ENCODE data around the gene STAB1. TPM values are rescaled to one million over a fixed set of nuclear protein-coding genes. Genes with fewer than 3 reads are reported as not detected.

The STAB1 gene
- total and polyA plus RNA-seq, 10 donors, result 287 to 1,994 (median 586) TPM

DNA sequence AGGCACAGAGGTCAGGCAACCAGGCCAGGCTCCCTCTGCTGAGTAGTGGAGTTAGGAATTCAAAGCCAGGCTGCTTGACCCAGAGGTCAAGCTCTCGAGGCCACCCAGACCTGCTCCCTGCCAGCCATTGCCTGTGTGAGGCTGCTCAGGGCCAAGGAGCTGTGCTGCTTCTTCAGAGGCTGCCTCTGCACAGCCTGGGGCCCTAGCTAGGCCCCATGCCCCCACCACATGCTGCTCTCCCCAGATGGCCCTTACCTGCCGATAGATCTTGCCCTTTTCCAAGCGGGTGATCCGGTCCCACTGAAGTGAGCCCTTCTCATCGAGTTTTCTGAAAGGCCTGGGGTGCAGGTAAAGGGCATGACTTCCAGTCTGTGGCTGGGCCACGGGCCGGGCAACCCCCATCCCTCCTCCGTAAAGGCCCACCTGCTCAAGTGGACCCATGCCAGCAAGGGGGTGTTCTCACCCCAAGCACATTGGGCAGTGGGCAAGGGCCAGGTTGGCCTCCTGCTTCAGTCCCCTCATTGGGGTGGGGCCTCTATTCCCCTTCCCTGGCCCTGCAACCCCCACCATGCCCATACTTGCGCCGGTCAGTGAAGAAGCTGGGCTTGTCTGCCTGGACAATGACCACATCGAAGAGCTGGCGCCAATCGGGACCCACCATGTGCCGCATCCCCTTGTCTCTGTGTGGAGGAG lies 32.0 kb downstream of the STAB1 start:
- H3K27me3 ChIP-seq (replicated peaks in 1 of 7), result peaks cover 0 to 4% (median 0%) of the 10 kb centered on the region in 7 donors
- H3K4me3 ChIP-seq, result no peak overlapping the region
- no peaks in the 10 kb centered on the region for H3K9me3 ChIP-seq
- peaks cover 10 to 83% (median 39%) of the 10 kb centered on the region in 6 donors for H3K4me1 ChIP-seq
- WGBS, 5 donors, result 83 to 97% (median 90%) methylated on average over 10 to 14 of the region's 14 CpGs
- peak overlapping the region in 2 of 8 donors; percentile 10 to 28 for H3K27ac ChIP-seq
- H3K36me3 ChIP-seq, result peaks cover 0 to 60% (median 11%) of the 10 kb centered on the region in 6 donors
- peak; percentile 66 for DNase-seq
- TF ChIP-seq, protein P1, sequence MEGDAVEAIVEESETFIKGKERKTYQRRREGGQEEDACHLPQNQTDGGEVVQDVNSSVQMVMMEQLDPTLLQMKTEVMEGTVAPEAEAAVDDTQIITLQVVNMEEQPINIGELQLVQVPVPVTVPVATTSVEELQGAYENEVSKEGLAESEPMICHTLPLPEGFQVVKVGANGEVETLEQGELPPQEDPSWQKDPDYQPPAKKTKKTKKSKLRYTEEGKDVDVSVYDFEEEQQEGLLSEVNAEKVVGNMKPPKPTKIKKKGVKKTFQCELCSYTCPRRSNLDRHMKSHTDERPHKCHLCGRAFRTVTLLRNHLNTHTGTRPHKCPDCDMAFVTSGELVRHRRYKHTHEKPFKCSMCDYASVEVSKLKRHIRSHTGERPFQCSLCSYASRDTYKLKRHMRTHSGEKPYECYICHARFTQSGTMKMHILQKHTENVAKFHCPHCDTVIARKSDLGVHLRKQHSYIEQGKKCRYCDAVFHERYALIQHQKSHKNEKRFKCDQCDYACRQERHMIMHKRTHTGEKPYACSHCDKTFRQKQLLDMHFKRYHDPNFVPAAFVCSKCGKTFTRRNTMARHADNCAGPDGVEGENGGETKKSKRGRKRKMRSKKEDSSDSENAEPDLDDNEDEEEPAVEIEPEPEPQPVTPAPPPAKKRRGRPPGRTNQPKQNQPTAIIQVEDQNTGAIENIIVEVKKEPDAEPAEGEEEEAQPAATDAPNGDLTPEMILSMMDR (IDR thresholded peaks at IDR 0.05 in 8 of 11, conservative IDR thresholded peaks at IDR 0.05 in 3 of 11), result no peak
- peak in 2 of 3 donors; percentile 40 to 52 for TF ChIP-seq POLR2AphosphoS5 (IDR thresholded peaks at IDR 0.05)
- intact Hi-C loops (cut with DNase I; ENCODE audit: low total_unique reads), result no loop called here

DNA sequence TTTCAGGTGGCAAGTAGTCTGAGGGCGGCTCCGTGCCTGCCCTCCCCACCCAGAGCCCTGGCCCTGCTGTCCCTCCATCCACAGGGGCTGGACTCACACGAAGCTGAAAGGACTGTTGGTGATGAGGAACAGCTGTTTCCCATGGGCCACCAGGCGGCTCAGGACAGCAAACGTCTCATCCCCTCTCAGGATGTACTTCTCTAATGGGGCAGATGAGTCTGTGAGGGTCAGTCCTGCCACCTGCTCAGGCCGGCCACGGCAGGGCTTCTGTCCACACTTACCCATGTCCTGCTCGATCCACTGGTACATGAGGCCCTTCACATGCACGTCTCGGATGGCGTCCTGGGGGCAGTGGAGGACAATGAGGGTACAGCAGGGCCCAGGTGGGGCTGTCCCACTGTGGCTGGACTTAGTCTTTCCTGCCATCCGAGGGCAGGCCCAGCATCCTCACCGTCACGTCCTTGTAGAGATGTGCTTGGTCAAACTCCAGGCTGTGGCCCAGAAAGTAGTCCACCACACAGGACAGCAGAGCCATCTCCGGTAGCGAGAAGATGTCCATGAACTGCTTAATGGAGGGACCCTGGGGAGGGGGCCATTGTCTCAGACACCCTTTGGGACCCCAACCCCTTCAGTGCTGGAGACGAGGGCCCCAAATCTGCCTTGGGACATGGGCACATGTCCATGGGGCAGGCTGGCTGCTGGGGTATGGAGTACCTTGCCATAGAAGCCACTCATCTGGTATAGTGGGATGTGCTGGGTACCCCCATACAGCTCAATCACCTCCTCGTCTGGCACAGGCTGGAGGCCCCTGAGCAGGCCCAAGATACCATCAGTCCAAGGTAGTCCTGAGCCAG lies 32.8 kb downstream of the STAB1 start:
- Histone ChIP-seq H3K4me1 (peaks cover 17 to 83% (median 44%) of the 10 kb centered on the region in 6 donors), H3K9me3 (no peaks in the 10 kb centered on the region), H3K36me3 (peaks cover 0 to 52% (median 7%) of the 10 kb centered on the region in 6 donors), H3K27ac (peak overlapping the region in 1 of 8 donors; percentile 10), H3K27me3 (replicated peaks in 1 of 7) (peaks cover 0 to 12% (median 2%) of the 10 kb centered on the region in 7 donors), H3K4me3 (no peak overlapping the region)
- intact Hi-C loops (cut with DNase I; ENCODE audit: low total_unique reads), result no loop called here
- WGBS, 5 donors, result 81 to 89% (median 85%) methylated on average over 13 to 18 of the region's 18 CpGs
- peak; percentile 69 for DNase-seq
- TF ChIP-seq POLR2A (IDR thresholded peaks at IDR 0.05) (no peak), POLR2AphosphoS5 (IDR thresholded peaks at IDR 0.05) (peak; percentile 32 to 52 (median 40))

DNA sequence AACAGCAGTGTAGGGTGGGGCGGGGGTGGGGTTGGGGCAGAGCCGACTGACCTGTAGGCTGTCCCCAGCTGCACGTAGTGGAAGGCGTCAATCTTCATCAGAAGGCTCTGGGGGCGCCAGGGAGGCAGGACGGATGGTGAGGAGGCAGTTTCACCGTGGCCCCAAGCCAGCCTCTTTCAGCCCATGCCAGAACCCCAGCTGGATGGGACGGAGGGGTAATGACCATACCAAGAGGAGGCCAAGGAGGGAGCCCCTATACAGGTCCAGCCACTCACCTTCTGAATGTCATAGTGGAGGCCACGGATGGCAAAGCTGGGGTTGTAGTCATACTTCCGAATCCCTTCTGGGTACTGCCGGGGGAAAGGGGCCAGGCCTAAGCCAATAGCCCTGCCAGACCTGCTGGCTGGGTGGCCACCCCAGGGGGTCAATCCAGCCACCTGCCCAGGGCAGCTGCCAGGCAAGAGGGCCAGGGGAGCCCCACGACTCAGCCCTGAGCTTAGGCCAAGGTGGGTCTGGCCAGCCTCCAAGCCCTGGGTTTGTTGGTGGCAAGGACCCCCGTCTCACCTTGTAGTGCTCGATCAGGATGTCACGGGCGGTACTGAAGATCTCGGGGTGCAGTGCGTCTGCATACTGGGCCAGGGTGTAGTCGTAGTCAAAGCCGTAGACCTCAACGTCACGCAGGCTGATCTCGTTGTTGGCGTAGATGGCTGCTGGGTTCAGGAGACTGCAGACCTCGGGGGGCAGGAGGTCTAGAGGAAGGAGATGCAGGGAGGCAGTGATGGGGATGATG lies 33.6 kb downstream of the STAB1 start:
- peak in 2 of 3 donors; percentile 27 to 72 for TF ChIP-seq POLR2AphosphoS5 (IDR thresholded peaks at IDR 0.05)
- TF ChIP-seq POLR2A (IDR thresholded peaks at IDR 0.05), result no peak
- TF ChIP-seq, protein P1 (IDR thresholded peaks at IDR 0.05 in 8 of 11, conservative IDR thresholded peaks at IDR 0.05 in 3 of 11), result no peak
- intact Hi-C loops (cut with DNase I; ENCODE audit: low total_unique reads), result no loop called here
- peak overlapping the region in 1 of 8 donors; percentile 10 for H3K27ac ChIP-seq
- no peak overlapping the region for H3K4me3 ChIP-seq
- DNase-seq, result peak; percentile 67
- H3K4me1 ChIP-seq, result peaks cover 18 to 80% (median 43%) of the 10 kb centered on the region in 6 donors
- H3K36me3 ChIP-seq, result peaks cover 0 to 44% (median 3%) of the 10 kb centered on the region in 6 donors
- no peaks in the 10 kb centered on the region for H3K9me3 ChIP-seq
- peaks cover 0 to 17% (median 5%) of the 10 kb centered on the region in 7 donors for H3K27me3 ChIP-seq (replicated peaks in 1 of 7)
- WGBS, 5 donors, result 86 to 93% (median 89%) methylated on average over 22 to 25 of the region's 25 CpGs
